Parathyroid adenoma (tissue), 2 donors: ENCODE measurements around the gene ITSN2.
"Not testable (repeated sequence)": the region's sequence is repeated elsewhere in the genome, so short reads cannot be mapped to it uniquely, and the experiment has no call there.

ENCODE experiments used
- H2AFZ ChIP-seq: fragments of 300-600 bp; sonication (generic); one replicate; pipeline ENCODE4 v1.7.0; 2017; ENCODE audit warnings: antibody characterized with exemption, mild to moderate bottlenecking
- H3K27ac ChIP-seq: fragments of 300-600 bp; sonication (generic); one replicate; pipeline ENCODE4 v1.7.0; 2017
- H3K27me3 ChIP-seq: fragments of 300-600 bp; sonication (generic); one replicate; pipeline ENCODE4 v1.7.0; 2017; ENCODE audit warnings: low read length; ENCODE audit not compliant: control insufficient read depth, insufficient read depth
- H3K36me3 ChIP-seq: fragments of 300-600 bp; sonication (generic); one replicate; pipeline ENCODE4 v1.7.0; 2017; ENCODE audit warnings: low read length; ENCODE audit not compliant: control insufficient read depth, insufficient read depth
- H3K4me1 ChIP-seq: fragments of 300-600 bp; sonication (generic); one replicate; pipeline ENCODE4 v1.7.0; 2017; ENCODE audit warnings: control low read depth
- H3K4me2 ChIP-seq: fragments of 300-600 bp; sonication (generic); one replicate; pipeline ENCODE4 v1.7.0; 2017; ENCODE audit warnings: low read length
- H3K4me3 ChIP-seq: fragments of 300-600 bp; sonication (generic); one replicate; pipeline ENCODE4 v1.7.0; 2017; ENCODE audit warnings: low read depth, low read length
- H3K79me2 ChIP-seq: fragments of 300-600 bp; sonication (generic); one replicate; pipeline ENCODE4 v1.7.0; 2017; ENCODE audit warnings: control low read depth
- H3K9ac ChIP-seq: fragments of 300-600 bp; sonication (generic); one replicate; pipeline ENCODE4 v1.7.0; 2017; ENCODE audit warnings: mild to moderate bottlenecking
- H3K9me3 ChIP-seq: fragments of 300-600 bp; sonication (generic); one replicate; pipeline ENCODE4 v1.7.0; 2017; ENCODE audit warnings: low read length; ENCODE audit not compliant: control insufficient read depth
- TF ChIP-seq, protein P1 (sequence below): fragments of 300-600 bp; sonication (generic); IDR thresholded peaks from one replicate; pipeline ENCODE4 v1.7.0; 2017; ENCODE audit warnings: antibody characterized with exemption, mild to moderate bottlenecking
- donor health status: primary hyperparathyroidism.

ITSN2 gene

GRCh38 chr2:24343225-24343882 lies 17.0 kb downstream of the ITSN2 start:
- Histone ChIP-seq H3K9me3 (no peaks in the 10 kb centered on the region), H3K27me3 (no peaks in the 10 kb centered on the region), H3K27ac (no peak overlapping the region), H2AFZ (no peak overlapping the region), H3K9ac (no peak overlapping the region), H3K4me2 (no peak overlapping the region), H3K4me3 (no peak overlapping the region), H3K4me1 (no peaks in the 10 kb centered on the region), H3K36me3 (no peaks in the 10 kb centered on the region), H3K79me2 (peaks cover 20% of the 10 kb centered on the region)
- TF ChIP-seq, protein P1, sequence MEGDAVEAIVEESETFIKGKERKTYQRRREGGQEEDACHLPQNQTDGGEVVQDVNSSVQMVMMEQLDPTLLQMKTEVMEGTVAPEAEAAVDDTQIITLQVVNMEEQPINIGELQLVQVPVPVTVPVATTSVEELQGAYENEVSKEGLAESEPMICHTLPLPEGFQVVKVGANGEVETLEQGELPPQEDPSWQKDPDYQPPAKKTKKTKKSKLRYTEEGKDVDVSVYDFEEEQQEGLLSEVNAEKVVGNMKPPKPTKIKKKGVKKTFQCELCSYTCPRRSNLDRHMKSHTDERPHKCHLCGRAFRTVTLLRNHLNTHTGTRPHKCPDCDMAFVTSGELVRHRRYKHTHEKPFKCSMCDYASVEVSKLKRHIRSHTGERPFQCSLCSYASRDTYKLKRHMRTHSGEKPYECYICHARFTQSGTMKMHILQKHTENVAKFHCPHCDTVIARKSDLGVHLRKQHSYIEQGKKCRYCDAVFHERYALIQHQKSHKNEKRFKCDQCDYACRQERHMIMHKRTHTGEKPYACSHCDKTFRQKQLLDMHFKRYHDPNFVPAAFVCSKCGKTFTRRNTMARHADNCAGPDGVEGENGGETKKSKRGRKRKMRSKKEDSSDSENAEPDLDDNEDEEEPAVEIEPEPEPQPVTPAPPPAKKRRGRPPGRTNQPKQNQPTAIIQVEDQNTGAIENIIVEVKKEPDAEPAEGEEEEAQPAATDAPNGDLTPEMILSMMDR, result no peak

DNA sequence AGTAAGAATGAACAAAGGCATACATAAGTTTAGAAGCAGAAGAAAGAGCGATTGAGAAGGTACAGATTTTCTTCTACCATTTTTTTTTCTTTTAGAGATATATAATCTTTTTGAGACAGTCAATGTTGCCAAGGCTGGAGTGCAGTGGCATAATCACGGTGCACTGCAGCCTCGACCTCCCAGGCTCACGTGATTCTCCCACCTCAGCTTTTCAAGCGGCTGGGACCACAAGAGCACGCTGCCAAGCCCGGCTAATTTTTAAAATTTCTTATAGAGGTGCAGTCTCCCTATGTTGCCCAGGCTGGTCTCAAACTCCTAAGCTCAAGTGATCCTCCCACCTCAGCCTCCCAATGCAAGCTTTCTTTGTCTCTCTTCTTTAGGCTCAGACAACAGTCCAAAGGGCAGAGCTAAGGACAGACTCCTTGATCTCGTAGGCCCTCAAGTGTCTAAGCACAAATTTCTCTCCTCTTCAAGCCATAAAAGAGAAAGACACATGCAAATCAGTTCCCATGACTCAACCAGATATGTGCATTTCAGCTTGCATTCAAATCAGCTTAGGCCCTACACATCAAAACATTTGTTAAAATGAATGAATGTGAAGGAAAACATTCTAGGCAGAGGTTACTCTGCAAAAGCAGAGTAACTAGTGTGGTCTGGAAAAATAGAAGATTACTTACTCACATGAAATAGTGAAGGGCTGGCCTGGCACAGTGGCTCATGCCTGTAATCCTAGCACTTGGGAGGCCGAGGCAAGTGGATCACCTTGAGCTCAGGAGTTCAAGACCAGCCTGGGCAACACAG lies 18.0 kb downstream of the ITSN2 start:
- no peaks in the 10 kb centered on the region for H3K4me1 ChIP-seq
- no peaks in the 10 kb centered on the region for H3K36me3 ChIP-seq
- no peak overlapping the region for H2AFZ ChIP-seq
- H3K9ac ChIP-seq, result no peak overlapping the region
- no peaks in the 10 kb centered on the region for H3K27me3 ChIP-seq
- no peaks in the 10 kb centered on the region for H3K9me3 ChIP-seq
- TF ChIP-seq, protein P1, result no peak
- H3K79me2 ChIP-seq, result peaks cover 23% of the 10 kb centered on the region
- no peak overlapping the region for H3K27ac ChIP-seq
- no peak overlapping the region for H3K4me3 ChIP-seq
- H3K4me2 ChIP-seq, result no peak overlapping the region

- no peak overlapping the region for H3K4me2 ChIP-seq
- TF ChIP-seq, protein P1, result no peak
- no peaks in the 10 kb centered on the region for H3K4me1 ChIP-seq
- peaks cover 34% of the 10 kb centered on the region for H3K79me2 ChIP-seq
- no peak overlapping the region for H2AFZ ChIP-seq
- H3K36me3 ChIP-seq, result no peaks in the 10 kb centered on the region
- no peak overlapping the region for H3K27ac ChIP-seq
- H3K9me3 ChIP-seq, result no peaks in the 10 kb centered on the region
- H3K9ac ChIP-seq, result no peak overlapping the region
- no peak overlapping the region for H3K4me3 ChIP-seq
- H3K27me3 ChIP-seq, result no peaks in the 10 kb centered on the region
Observed at GRCh38 chr2:24339856-24340262, 20.5 kb downstream of the ITSN2 start.

- not testable (repeated sequence) for H2AFZ ChIP-seq, H3K9ac ChIP-seq, H3K4me1 ChIP-seq, H3K4me2 ChIP-seq, H3K27me3 ChIP-seq, H3K27ac ChIP-seq, H3K9me3 ChIP-seq, H3K4me3 ChIP-seq, H3K36me3 ChIP-seq
- peaks cover 30% of the 10 kb centered on the region for H3K79me2 ChIP-seq
Observed at GRCh38 chr2:24339098-24339497, 21.2 kb downstream of the ITSN2 start.

DNA sequence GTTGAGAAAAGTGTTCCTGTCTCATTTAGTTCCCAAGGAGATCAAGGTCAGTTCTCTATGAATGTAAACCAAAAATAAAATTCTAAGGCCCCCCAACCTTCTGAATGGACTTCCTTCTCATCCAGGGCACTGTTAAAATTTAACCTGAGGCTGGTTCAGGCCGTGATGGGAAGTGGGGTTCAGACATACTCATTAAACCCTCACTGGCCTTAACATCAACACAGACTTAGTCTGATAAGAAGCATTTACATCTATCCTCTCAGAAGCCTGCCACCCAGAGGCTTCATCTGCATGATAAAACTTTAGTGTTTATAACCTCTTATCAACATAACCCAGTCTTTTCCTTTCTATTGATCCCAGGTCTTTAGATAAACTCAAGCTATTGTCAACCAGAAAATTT lies 22.4 kb downstream of the ITSN2 start:
- Histone ChIP-seq H3K27me3 (no peaks in the 10 kb centered on the region), H3K4me2 (no peak overlapping the region), H2AFZ (no peak overlapping the region), H3K9me3 (no peaks in the 10 kb centered on the region), H3K79me2 (peaks cover 30% of the 10 kb centered on the region), H3K9ac (no peak overlapping the region), H3K27ac (no peak overlapping the region), H3K36me3 (no peaks in the 10 kb centered on the region), H3K4me1 (no peaks in the 10 kb centered on the region), H3K4me3 (no peak overlapping the region)
- TF ChIP-seq, protein P1, result no peak
